ENCODE measurements around the gene DDX24. TPM values are rescaled to one million over a fixed set of nuclear protein-coding genes. Genes with fewer than 3 reads are reported as not detected.

DDX24 gene
- polyA plus RNA-seq, 1 donor from 2014 or later = 207 TPM

Other genes starting within 250 kb of the DDX24 start
- not detected for gene FAM181A, start 153.9 kb downstream of the DDX24 start, polyA plus RNA-seq
- gene ASB2, start 104.6 kb downstream of the DDX24 start, polyA plus RNA-seq = 3.8 TPM
- not detected for gene CCDC197, start 83.9 kb downstream of the DDX24 start, polyA plus RNA-seq
- 0.19 TPM for gene OTUB2, start 54.9 kb downstream of the DDX24 start, polyA plus RNA-seq
- gene IFI27L1, start 108 bp upstream of the DDX24 start, polyA plus RNA-seq = 9.1 TPM
- not detected for gene IFI27, start 29.5 kb upstream of the DDX24 start, polyA plus RNA-seq
- gene IFI27L2, start 48.4 kb upstream of the DDX24 start, polyA plus RNA-seq = 108 TPM
- 0.48 TPM for gene PPP4R4, start 93.1 kb upstream of the DDX24 start, polyA plus RNA-seq
- not detected for gene SERPINA10, start 212.1 kb upstream of the DDX24 start, polyA plus RNA-seq
- not detected for gene SERPINA6, start 242.1 kb upstream of the DDX24 start, polyA plus RNA-seq